ENCODE results near the gene POLR2E.
A peak's percentile ranks its signal among the peaks of the same experiment; 100 is the strongest.
"Not testable (repeated sequence)": the region's sequence is repeated elsewhere in the genome, so short reads cannot be mapped to it uniquely, and the experiment has no call there.

Gene POLR2E

DNA sequence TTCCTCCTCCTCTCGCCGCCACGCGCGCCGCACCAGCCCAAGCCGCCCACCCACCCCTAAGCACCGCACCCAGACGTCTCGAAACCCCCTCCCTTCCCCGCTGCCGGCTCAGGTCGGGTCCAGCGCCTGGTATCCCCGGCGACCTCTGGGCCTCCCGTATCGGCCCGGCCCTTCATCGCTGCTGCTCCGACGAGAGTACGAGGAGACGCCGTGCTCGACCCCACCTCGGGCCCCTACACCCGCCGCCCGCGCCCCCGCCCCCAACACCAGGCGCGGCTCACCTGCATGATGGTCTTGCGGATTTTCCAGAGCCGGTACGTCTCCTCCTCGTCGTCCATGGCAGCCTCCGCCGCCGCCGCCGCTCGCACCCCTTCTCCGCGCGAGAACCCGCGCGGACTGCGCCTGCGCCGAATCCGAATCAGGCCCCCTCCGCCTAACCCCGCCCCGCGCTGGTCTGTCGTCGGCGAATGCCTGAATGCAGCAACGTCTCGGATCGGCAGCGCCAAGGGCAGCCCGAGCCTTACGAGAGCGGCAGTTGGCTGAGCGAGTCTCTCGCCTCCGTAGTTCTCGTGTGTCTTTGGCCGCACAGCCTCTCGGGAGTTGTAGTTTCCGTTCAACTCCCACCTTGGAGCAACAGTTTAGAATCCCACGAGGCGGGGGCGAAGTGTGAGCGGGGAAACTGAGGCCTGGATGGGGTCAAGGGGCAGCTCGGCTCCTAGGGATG, at the start of gene POLR2E:
Gene POLR2E (minus strand): TSS at position 398 of the 724 bp plus-strand sequence. CDS start 60 bp downstream, at position 338.
- DNase-seq (ENCODE audit: low spot score) = peak; percentile 98

DNA sequence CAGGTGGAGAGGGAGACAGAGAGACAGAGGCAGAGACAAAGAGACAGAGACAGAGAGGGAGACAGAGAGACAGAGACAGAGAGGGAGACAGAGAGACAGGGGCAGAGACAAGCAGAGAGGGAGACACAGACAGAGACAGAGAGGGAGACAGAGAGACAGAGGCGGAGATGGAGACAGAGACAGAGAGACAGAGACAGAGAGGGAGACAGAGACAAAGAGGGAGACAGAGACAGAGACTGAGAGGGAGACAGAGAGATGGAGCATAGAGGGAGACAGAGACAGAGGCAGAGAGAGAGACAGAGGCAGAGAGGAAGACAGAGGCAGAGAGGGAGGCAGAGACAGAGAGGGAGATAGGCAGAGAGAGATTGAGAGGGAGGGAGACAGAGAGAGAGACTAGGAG, 49.6 kb upstream of the POLR2E start:
- no peak for DNase-seq (ENCODE audit: low spot score)

DNA sequence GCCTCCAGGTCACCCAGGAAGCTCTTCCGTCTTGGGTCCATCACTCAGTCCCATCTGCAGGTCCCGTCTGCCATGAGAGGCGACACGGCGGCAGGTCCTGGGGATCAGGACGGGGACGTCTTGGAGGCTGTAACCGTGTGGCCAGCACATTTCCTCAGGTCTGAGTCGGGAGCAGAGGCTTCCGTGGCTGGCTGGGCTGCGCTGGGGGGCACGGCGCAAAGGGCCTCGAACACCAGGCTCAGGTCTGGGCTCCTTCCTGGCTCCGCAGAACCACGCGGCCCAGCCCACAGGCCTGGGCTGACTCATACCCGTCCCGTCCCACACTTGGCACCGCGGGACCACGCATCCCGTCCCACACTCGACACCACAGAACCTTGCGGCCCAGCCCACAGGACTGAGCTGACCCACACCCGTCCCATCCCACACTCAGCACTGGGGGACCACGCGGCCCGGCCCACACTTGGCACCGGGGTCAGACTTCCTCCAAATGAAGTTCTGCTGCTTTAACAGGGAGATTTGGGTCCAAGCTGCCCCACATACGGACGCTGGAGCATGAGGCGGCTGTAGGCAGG, 48.7 kb upstream of the POLR2E start:
- no peak for DNase-seq (ENCODE audit: low spot score)

DNA sequence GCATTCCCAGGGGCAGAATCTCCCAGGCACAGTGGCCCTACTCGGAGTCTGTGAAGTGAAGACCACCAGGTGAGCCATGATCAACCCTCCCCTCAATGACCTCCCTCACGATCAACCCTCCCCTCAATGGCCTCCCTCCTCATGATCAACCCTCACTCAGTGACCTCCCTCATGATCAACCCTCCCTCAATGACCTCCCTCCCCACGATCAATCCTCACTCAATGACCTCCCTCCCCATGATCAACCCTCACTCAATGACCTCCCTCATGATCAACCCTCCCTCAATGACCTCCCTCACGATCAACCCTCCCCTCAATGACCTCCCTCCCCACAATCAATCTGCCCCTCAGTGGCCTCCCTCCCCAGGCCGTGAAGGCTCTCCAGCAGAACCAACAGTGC, 46.8 kb upstream of the POLR2E start:
- DNase-seq (ENCODE audit: low spot score) = no peak

DNA sequence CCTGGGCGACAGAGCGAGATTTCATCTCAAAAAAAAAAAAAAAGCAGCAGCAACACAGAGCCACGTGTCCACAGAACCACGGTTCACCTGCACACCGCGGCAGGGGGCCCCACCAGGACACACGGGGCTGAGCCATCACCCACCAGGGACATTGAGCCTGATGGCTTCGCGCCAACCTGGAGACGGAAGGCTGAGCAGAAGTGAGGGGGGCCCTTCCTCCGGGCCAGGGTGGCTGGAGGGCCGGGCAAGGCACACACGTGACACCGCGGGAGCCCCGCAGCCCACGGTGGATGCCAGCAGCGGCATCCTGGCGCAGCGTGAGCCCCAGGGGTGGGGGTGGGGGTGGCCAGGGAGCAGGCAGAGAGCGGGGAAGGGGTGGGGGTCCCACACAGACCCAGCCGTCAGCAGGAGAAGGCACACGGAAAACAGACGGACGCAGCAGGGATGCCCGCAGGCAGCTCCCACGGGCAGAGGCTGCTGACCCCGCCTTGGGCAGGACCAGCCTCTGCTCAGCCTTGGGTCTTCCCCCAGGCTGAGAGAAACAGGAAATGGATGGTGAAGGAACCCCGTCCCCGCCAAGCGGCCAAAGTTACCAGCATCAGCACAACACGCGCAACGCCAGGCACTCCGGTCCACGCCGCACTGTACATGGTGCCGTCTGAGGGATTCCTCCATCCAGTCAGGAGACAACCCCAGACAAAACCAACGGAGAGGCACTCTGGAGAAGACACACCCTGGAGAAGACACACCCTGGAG, 45.3 kb upstream of the POLR2E start:
- no peak for DNase-seq (ENCODE audit: low spot score)

DNA sequence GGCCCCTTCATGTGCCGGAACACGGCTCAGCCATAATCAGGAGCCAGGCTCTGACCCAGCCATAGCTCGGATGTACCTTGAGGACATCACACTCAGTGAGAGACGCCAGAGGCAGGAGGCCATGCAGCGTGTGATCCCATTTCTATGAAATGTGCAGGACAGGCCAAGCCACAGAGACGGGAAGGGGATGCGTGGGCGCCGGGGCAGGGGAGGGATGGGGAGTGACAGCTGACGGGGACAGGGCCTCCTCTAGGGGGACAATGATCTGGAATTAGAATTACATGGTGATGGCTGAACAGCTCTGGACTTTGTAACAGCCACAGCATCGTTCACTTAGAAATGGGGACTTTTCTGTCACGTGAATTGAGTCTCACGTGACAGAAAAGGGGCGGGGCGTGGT, 44.0 kb upstream of the POLR2E start:
- DNase-seq (ENCODE audit: low spot score) = no peak

DNA sequence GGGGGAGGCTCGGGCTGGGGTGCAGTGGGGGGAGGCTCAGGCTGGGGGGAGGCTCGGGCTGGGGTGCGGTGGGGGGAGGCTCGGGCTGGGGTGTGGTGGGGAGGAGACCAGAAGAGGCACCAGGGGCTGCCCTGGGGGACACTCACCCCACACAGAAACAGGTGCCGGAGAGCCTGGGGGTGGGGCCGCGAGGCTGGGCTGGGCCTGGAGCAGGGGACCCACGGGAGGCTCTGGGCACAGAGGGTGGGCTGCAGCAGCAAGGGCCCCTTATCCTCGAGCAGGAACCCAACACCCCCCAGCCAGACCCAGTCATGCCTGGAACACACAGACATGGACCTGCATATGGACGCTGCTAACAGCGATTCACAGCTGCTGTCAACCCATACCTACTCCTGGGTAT, 42.9 kb upstream of the POLR2E start:
- no peak for DNase-seq (ENCODE audit: low spot score)

DNA sequence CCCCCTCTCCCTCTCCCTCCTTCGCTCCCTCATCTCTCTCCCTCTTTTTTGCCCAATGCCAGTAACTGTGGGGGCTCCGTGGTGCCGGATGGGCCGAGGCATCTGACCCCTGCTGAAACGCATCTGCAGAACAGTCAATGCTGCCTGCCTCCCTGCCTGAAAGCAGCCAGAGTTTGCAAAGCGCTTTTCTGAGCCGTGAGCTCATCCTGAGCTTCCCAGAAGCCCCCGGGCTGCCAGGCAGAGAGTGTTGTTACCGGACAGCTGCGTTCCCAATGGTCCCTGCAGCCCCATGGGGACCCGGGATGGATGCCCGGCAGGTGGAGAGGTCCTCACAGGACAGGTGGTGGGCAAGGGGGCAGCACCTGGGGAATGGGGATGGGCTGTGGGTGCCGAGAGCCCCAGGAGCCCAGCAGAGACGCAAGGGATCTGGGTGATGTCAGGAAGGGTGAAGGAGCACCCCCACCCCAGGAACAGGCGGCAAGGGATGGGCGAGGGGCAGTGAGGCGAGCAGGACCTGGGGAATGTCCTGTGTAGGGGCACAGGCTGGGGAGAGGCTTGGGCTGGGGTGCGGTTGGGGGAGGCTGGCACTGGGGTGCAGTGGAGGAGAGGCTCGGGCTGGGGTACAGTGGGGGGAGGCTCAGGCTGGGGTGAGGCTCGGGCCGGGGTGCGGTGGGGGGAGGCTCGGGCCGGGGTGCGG, 41.6 kb upstream of the POLR2E start:
- DNase-seq (ENCODE audit: low spot score) = no peak

DNA sequence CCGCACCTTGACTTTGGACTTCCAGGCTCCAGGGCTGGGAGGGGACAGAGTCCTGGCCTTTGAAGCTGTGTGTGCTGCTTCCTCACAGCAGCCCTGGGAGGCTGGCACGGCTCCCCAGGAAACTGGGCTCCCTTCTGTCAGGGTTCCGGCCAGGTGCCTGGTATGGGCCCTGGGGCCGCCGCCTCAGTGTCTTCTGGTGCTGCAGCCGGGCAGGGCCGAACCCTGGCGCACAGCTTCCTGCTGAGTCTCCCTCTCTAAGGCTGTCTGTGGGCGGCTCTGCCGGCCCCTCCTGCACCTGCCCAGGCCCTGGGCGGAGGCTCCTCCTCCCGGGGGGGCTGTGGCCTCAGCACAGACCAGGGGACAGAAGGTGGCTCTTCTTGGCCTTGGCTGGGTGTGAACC, 41.0 kb upstream of the POLR2E start:
- DNase-seq (ENCODE audit: low spot score) = no peak

DNA sequence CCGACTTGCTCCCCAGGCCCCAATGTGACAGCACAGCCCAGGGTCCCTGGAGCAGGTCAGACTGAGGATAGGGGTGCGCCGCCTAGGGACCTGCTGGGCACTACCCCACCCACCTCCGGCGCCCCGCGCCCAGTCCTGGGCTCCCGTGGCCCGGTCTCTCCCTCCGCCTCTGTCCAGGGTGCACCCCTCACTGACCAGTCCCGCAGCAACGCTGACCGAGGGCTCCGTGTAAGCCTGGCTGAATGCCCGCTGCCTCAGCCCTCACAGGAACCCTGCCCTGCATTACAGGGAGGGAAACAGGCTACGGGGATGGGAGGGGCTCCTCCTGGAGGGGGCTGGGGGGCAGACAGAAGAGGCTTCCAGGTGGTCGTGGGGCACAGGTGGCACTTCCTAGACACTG, 40.3 kb upstream of the POLR2E start:
- no peak for DNase-seq (ENCODE audit: low spot score)

DNA sequence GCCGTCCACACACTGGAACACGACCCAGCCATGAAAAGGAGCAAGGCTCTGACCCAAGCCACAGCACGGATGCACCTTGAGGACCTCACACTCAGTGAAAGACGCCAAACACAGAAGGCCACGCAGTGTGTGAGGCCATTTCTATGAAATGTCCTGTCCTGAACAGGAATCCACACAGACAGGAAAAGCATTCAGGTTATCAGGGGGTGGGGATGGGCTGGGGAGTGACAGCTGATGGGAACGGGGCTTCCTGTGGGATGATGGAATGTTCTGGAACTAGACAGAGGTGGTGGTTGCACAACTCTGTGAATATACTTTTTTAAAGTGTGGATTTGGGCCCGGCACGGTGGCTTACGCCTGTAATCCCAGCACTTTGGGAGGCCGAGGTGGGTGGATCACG, 39.3 kb upstream of the POLR2E start:
- no peak for DNase-seq (ENCODE audit: low spot score)

DNA sequence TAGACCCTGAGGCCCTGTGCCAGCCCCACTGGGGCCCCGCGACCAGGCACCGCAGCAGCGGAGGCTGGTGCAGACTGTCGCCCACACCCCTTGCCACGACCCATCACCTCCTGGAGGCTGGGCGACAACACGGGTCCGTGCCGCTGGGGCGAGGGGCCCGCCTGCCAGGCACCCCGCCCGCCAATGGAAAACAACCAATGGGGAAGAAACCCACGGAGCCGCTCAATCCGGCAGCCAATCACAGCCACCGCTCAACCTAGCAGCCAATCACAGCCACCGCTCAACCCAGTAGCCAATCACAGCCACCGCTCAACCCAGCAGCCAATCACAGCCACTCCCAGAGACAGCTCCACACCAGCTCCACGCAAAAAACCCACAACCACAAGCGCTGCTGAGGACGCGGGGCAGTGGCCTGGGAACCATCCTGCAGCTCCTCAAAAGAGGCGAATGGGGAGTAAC, 38.3 kb upstream of the POLR2E start:
- no peak for DNase-seq (ENCODE audit: low spot score)

DNA sequence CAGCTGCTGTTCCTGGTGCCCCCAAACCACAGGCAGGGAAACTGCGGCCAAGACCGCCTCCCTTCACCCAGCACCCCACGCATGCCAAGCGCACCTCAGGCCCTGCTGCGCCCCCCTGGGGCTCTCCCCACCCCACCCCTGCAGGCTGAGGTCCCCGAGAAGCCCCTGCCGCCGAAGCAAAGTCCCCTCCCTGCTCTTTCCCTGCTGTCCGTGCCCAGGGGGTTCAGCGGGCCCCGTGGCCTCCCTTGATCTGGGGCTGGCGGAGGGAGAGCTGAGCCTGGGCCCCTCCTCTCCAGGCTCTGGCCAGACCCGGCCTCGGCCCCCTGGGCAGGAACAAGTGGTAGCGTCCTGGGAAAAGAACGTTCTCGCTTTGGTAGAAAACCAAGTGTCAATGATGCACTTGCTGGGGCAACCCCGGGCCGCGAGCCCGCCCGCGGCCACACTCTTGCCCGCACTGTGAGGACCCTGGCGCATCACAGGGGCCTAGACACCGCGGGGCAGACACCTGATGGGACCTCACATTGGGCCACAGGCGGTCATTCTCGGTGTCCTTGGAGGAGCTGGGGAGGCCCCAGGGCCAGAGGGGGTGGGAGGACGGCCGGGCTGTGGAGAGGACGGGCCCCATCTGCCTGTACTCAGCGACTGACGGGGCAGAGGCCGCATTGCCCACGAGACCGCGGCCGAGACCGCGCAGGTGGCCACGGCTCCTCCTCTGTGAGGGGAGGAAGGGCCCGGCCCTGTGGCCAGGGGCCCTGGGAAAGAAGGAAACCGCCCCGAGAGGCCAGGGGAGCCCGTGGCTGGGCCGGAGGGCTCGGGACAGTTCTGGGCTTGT, 37.6 kb upstream of the POLR2E start:
- DNase-seq (ENCODE audit: low spot score) = no peak

DNA sequence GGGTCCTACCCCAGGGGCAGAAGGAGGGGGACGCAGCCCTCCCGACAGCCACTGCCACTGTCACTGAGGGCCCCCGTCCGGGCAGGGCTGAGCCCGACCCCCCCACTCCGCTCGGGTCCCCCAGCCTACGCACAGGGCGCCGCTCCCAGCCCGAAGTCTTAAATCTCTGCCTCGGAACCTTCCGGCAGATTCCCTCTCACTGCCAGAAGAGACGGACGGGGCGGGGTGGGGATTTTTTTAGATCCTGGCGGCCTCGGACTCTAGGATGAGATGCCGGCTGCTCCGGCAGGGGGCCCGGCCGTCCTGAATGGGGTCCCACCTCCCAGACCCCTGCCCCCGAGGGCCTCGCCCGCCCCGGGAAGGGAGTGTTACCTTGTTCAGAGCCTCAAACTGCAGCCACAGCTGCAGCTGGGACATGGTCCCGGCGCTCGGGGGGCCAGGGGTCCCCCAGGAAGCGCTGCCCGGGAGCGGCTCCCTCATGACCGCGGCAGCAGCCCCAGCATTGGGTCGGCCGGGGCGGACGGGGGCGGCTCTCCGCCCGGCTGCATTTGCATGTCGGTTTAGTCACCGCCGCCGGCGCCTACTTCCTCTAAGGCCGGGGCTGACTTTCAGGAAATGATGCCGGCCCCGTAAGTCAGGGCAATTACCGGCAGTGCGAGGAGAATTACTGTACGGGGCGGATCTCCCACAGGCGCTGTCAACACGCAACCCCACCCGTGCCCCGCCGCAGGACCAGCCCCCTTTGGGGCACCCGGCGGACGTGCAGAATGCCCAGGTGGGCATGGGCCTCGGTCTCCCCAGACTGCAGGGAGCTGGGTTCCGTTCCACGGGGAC, 36.8 kb upstream of the POLR2E start:
- peak; percentile 72 for DNase-seq (ENCODE audit: low spot score)

DNA sequence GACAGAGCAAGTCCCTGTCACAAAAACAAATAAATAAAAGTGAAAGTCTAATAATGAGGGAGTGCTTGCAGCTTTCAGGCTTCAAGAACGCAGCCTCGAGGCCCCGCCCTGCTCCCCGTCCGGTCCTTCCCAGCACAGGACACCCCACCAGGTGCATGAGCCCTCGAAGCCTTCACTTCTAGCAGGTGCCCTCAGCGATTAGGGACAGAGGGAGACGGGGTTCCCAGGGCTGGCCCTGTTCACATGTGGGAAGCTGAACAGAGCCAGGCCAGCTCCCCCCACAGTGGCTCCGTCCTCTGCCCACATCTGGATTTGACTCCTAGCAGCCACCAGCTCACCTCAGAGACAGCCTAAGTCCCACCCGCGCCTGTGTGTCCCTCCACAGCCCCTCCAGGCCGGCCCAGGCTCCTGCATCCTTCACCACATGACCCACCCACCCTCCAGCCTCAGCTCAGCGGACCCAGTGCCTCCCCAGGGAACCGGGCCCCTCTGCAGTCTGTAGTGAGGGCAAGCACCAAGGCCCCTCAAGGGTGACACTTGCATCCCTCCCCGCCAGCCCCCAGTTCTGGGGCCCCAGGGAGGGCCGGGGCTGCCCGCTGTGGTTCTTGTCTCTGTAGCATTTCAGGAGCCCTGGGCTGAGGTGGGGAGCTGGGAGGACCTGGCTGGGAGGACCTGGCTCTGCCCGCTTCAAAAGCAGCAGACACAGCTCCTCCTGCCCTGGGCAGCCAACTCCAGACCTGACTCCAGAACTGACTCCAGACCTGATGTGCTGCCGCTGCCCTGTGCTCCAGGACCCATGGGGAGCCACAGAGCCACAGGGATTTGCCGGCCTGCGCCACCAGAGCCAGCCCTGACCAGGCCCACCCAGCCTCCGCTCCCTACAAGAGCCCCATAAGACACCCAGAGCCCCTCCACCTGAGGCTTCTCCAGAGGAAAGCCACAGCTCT, 35.9 kb upstream of the POLR2E start:
- DNase-seq (ENCODE audit: low spot score) = no peak

DNA sequence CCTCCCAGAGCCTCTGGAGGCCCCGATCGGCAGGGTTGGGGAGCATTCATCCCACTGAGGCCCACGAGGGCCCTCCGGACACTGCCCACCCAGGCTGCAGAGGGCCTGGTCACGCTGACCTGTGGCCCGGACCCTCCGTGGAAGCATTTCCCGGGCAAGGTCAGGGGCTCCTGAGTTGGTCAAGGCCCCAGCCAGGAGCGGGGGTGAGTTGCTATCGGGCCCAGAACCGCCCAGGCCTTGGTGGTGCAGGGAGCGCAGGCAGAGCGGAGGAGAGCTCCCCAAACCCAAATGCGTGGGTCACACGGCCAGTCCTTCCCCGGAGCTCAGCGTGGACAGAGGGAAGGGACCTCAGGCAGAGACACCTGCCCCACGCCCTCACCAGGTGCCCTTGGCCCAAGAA, 34.4 kb upstream of the POLR2E start:
- DNase-seq (ENCODE audit: low spot score) = no peak

DNA sequence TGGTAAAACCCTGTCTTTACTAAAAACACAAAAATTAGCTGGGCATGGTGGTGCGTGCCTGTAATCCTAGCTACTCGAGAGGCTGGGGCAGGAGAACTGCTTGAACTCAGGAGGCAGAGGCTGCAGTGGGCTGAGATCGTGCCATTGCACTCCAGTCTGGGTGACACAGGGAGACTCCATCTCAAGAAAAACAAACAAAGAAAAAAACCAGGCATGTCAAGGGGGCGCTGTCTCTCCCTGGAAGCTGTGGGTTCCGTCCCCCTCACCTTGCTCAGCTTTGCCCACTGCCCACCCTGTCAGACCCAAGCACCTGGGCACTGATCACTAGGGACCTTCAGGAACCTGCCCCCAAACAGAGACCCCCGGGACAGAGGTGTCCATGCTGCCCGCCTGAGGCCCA, 33.9 kb upstream of the POLR2E start:
- DNase-seq (ENCODE audit: low spot score) = not testable (repeated sequence)

DNA sequence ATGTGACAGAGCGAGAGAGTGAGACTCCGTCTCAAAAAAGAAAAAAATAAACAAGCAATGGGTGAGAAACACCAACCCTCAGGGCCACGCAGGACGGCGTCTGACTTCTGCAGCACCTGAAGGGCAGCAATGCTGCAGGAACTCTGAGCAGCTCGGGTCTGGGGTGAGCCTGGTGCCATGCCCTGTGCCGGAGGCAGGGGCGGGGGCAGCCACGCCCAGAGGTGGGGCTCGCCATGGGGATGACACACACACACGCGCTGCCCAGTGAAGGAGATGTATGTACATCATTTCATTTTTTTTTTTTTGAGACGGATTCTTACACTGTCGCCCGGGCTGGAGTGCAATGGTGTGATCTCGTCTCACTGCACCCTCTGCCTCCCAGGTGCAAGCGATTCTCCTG, 32.9 kb upstream of the POLR2E start:
- DNase-seq (ENCODE audit: low spot score) = no peak

DNA sequence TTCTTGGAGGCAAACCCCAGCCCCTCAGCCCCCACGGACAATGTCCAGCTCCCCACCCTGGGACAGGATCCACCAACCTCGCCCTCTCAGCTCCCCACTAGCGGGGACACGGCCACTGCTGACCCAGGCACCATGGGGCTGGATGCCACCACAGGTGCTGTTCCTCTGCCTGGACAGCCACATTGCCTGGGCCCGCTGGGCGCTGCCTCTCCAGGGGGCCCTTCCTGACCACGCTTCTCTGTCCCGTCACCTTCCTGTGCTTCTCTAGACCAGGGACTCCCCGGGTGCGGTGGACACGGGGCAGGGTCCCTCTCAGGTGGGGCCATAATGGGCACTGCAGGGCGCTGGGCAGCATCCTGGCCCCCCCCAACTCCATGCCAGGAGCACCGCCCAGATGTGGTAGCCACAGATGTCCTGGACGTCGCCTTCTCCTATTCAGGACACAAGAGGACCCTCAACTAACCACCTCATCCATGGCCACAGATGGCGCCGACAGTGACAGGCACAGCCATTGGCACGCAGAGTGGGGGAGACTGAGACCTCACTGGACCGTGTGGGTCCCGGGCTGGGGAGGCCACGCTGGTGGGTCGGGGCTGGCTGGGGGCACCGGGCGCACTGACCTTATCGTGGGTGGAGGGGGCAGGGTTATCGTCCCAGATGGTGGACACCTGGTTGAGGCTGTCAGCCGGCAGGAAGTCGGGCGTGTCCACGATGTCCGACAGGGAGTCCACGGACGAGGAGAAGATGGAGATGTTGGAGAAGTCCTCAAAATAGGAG, 32.0 kb upstream of the POLR2E start:
- no peak for DNase-seq (ENCODE audit: low spot score)

Measured in LoVo (cell line).